ENCODE measurements around the gene GLS2.

Gene GLS2

DNA sequence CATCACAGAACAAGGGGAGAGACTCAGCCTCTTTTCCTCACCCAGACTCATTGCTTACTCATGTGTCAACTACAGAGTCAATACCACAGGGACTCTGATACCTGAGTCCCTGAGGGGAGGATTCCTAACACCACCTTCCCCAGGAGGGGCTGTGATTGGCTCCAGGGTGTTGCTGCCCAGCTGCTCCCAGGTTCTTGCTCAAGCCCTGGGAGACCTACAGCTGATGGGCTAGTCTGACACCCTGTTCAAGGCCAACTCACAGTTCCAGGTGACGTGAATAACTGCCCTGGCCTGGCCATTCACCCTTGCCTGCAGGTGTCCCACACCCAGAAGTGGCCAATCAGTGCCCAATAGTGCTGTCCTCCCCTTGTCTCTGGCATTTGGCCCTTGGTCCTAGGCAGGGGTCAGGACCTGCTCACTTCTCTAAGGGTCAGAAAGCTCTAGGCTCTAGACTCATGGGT lies 11.0 kb downstream of the GLS2 start:
- no peak overlapping the region for H3K4me3 Mint-ChIP-seq
- DNase-seq (no peak), ATAC-seq (replicated peaks) (no peak)
- H3K36me3 Mint-ChIP-seq, result peaks cover 14 to 37% of the 10 kb centered on the region in 2 donors
- H3K4me1 Mint-ChIP-seq, result peaks cover 23 to 30% of the 10 kb centered on the region in 2 donors
- H3K27ac Mint-ChIP-seq, result peak overlapping the region; percentile 27
- H3K9me3 Mint-ChIP-seq, result no peaks in the 10 kb centered on the region
- no peaks in the 10 kb centered on the region for H3K27me3 Mint-ChIP-seq

DNA sequence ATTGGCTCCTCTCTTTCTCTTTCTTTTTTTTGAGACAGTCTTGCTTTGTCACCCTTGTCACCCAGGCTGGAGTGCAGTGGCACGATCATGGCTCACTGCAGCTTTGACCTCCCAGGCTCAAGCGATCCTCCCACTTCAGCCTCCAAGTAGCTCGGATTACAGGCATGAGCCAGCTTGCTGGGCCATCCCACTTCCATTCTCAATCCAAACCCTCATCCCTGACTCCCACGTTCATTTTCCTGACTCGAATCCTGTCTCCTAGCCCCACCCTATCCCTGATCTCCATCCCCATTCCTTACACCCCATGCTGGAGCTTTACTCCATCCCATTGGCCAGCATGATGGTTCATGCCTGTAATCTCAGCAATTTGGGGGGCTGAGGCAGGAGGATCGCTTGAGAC lies 11.8 kb downstream of the GLS2 start:
- Mint-ChIP-seq H3K4me3 (no peak overlapping the region), H3K27ac (peak overlapping the region; percentile 72), H3K27me3 (no peaks in the 10 kb centered on the region), H3K36me3 (peaks cover 17 to 37% of the 10 kb centered on the region in 2 donors), H3K9me3 (no peaks in the 10 kb centered on the region), H3K4me1 (peaks cover 28 to 38% of the 10 kb centered on the region in 2 donors)
- DNase-seq (no peak), ATAC-seq (replicated peaks) (no peak)

- ATAC-seq (replicated peaks), result no peak
- Mint-ChIP-seq H3K4me3 (no peak overlapping the region), H3K27me3 (no peaks in the 10 kb centered on the region), H3K9me3 (no peaks in the 10 kb centered on the region), H3K4me1 (peaks cover 25 to 33% of the 10 kb centered on the region in 2 donors), H3K36me3 (peaks cover 22 to 38% of the 10 kb centered on the region in 2 donors), H3K27ac (peak overlapping the region; percentile 14)
- no peak for DNase-seq
Measured at GRCh38 chr12:56474389-56474788, 13.6 kb downstream of the GLS2 start.

GRCh38 chr12:56469007-56469930 lies 18.7 kb downstream of the GLS2 start:
- peak overlapping the region; percentile 87 to 98 for H3K4me3 Mint-ChIP-seq
- no peaks in the 10 kb centered on the region for H3K9me3 Mint-ChIP-seq
- peak overlapping the region; percentile 96 for H3K27ac Mint-ChIP-seq
- ATAC-seq (replicated peaks) (no peak), DNase-seq (no peak)
- no peaks in the 10 kb centered on the region for H3K27me3 Mint-ChIP-seq
- H3K4me1 Mint-ChIP-seq, result peaks cover 17 to 31% of the 10 kb centered on the region in 2 donors
- H3K36me3 Mint-ChIP-seq, result peaks cover 19 to 21% of the 10 kb centered on the region in 2 donors

- H3K9me3 Mint-ChIP-seq, result no peaks in the 10 kb centered on the region
- no peaks in the 10 kb centered on the region for H3K27me3 Mint-ChIP-seq
- H3K4me3 Mint-ChIP-seq, result peak within 1 kb of the TSS; percentile 87 to 98
- H3K36me3 Mint-ChIP-seq, result peaks cover 16% of the 10 kb centered on the region in 2 donors
- peak; percentile 96 to 98 for ATAC-seq (replicated peaks)
- H3K27ac Mint-ChIP-seq, result peak within 1 kb of the TSS; percentile 96
- peaks cover 17 to 33% of the 10 kb centered on the region in 2 donors for H3K4me1 Mint-ChIP-seq
- peak; percentile 95 for DNase-seq
Measured at GRCh38 chr12:56468216-56469006, 19.6 kb downstream of the GLS2 start, which contains the start of gene SPRYD4. Gene SPRYD4, plus strand, starts transcription at chr12:56468578. Its CDS starts 14 bp downstream, at chr12:56468592.

DNA sequence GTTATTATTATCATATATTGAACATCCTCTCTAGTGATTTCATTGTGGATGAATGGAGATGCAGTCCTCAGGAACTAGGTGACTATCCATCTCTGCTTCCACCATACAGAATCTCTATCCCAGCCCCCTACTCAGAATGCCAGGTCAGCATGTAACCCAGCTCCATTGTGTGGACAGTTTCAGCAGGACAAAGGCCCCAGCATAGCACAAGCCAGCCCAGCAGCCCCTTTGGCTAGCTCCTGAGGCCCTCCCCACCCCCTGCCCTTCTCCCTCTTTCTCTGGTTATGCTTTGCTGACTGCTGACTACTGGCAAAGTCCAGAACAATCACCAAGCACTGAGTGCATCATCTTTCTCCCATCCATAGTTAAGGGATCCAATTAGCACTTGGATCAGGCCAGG lies 25.4 kb downstream of the GLS2 start:
- Mint-ChIP-seq H3K9me3 (no peaks in the 10 kb centered on the region), H3K36me3 (no peaks in the 10 kb centered on the region), H3K27me3 (no peaks in the 10 kb centered on the region), H3K27ac (no peak overlapping the region), H3K4me1 (peaks cover 15 to 28% of the 10 kb centered on the region in 2 donors), H3K4me3 (no peak overlapping the region)
- no peak for DNase-seq
- ATAC-seq (replicated peaks), result no peak

DNA sequence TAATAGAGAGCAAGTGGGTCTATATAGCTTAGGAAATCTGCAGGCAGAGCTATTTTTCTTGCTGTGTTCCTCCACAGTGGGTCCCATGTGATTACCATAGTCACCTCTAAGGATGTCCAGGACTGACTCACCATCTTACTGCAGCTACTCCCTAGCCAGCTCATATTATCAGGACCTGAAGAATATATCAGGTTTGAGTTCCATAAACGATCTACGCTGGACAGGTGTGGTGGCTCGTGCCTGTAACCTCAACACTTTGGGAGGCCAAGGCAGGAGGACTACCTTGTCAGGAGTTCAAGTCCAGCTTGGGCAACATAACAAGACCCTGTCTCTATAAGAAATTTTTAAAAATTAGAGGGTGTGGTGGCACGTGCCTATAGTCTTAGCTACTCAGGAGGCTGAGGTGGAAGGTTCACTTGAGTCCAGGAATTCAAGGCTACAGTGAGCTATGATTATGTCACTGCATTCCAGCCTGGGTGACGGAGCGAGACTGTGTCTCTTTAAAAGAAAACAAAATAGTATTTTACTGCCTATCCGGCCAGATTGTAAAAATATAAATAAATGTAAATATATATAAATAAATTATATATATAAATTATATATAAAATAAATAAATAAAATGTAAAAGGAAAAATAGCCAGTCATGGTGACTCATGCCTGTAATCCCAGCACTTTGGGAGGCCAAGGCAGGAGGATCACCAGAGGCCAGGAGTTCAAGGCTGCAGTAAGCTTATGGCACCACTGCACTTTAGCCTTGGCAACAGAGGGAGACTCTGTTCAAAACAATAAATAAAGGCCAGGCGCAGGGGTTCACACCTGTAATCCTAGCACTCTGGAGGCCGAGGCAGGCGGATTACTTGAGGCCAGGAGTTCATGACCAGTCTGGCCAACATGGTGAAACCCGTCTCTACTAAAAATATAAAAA lies 26.5 kb downstream of the GLS2 start:
- Mint-ChIP-seq H3K27ac (peak overlapping the region; percentile 42), H3K4me3 (no peak overlapping the region), H3K27me3 (no peaks in the 10 kb centered on the region), H3K36me3 (no peaks in the 10 kb centered on the region), H3K4me1 (peaks cover 15 to 28% of the 10 kb centered on the region in 2 donors), H3K9me3 (no peaks in the 10 kb centered on the region)
- DNase-seq (no peak), ATAC-seq (replicated peaks) (no peak)

DNA sequence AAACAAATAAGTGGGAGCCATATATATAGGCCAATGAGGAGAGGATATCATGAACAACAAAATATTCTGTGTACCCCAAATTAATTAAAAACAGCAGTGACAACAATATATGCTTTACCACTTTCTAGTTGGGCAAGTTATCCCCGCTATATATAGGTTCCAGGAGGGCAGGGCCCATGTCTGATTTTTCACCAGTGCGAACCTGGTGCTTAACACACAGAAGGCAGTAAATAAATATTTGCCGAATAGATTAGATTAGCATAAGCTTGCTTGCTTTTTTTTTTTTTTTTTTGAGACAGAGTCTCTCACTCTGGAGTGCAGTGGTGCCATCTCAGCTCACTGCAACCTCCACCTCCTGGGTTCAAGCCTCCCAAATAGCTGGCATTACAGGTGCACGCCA lies 30.1 kb downstream of the GLS2 start:
- no peak overlapping the region for H3K4me3 Mint-ChIP-seq
- H3K27ac Mint-ChIP-seq, result no peak overlapping the region
- ATAC-seq (replicated peaks) (no peak), DNase-seq (no peak)
- H3K27me3 Mint-ChIP-seq, result no peaks in the 10 kb centered on the region
- peaks cover 13 to 22% of the 10 kb centered on the region in 2 donors for H3K4me1 Mint-ChIP-seq
- H3K36me3 Mint-ChIP-seq, result no peaks in the 10 kb centered on the region
- no peaks in the 10 kb centered on the region for H3K9me3 Mint-ChIP-seq

DNA sequence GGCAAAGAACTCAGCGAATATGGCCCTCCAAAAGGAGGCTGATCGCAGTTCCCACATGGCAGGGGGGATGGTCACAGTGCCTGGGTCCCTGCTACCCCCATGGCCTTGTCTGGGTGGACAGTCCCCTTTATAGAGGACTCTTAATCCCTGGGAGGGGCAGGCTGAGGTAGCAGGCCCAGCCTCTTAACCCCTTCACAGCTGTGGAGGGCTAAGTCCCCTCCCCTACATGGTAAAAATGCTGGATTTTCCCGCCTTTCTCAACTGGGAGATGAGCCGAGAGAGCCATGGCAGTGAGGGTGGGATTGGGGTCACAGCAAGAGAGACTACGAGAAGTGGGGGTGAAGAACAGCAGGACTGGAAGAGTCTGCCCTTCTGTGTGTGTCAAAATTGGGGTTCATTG lies 33.4 kb downstream of the GLS2 start, which contains the start of gene MIP:
MIP (minus strand) TSS at position 101 of the 400 bp plus-strand sequence; CDS start at position 57, 44 bp downstream.
- no peak for ATAC-seq (replicated peaks)
- H3K27ac Mint-ChIP-seq, result no peak within 1 kb of the TSS
- no peak within 1 kb of the TSS for H3K4me3 Mint-ChIP-seq

DNA sequence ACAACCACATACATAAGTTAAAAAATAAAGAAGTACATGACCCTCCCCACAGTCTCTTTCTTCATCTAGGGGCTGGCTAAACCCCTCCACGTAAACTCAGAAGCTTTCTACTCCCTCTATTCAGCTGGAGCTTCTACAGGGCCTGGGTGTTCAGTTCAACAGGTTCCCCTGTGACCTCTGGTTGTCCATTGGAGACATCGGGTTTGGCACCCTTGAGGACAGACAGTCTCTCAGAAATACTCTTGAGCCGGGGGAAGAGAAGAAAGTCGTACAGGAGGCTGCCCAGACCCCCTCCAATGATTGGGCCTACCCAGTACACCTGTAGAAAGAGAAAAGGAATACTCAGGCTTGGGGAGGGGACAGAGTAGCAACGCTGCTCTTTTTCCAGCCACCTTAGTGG lies 36.8 kb downstream of the GLS2 start:
- Mint-ChIP-seq H3K9me3 (no peaks in the 10 kb centered on the region), H3K4me1 (peaks cover 11 to 27% of the 10 kb centered on the region in 2 donors), H3K27ac (peak overlapping the region; percentile 20), H3K27me3 (no peaks in the 10 kb centered on the region), H3K4me3 (no peak overlapping the region), H3K36me3 (peaks cover 7 to 12% of the 10 kb centered on the region in 2 donors)
- DNase-seq (no peak), ATAC-seq (replicated peaks) (no peak)

More for the DNA sequence above, 33.4 kb downstream of the GLS2 start, which contains the start of gene MIP:
- Mint-ChIP-seq H3K27me3 (no peaks in the 10 kb centered on the region), H3K9me3 (no peaks in the 10 kb centered on the region), H3K36me3 (no peaks in the 10 kb centered on the region), H3K4me1 (peaks cover 0 to 11% of the 10 kb centered on the region in 2 donors)
- no peak for DNase-seq

- Mint-ChIP-seq H3K4me1 (peaks cover 11 to 27% of the 10 kb centered on the region in 2 donors), H3K27ac (no peak overlapping the region), H3K27me3 (no peaks in the 10 kb centered on the region), H3K9me3 (no peaks in the 10 kb centered on the region), H3K4me3 (no peak overlapping the region), H3K36me3 (peaks cover 9 to 17% of the 10 kb centered on the region in 2 donors)
- DNase-seq, result no peak
- ATAC-seq (replicated peaks), result no peak
Measured at GRCh38 chr12:56450241-56450640, 37.7 kb downstream of the GLS2 start.

GRCh38 chr12:56449622-56449984 lies 38.4 kb downstream of the GLS2 start:
- Mint-ChIP-seq H3K9me3 (peaks cover 0 to 2% of the 10 kb centered on the region in 2 donors), H3K27ac (peak overlapping the region; percentile 96), H3K4me3 (peak overlapping the region; percentile 95 to 98), H3K36me3 (peaks cover 13 to 20% of the 10 kb centered on the region in 2 donors), H3K27me3 (no peaks in the 10 kb centered on the region), H3K4me1 (peaks cover 13 to 30% of the 10 kb centered on the region in 2 donors)
- DNase-seq (no peak), ATAC-seq (replicated peaks) (no peak)

GRCh38 chr12:56448860-56449621 lies 38.9 kb downstream of the GLS2 start, which contains the start of gene TIMELESS:
Gene TIMELESS, minus strand, starts transcription at chr12:56449426. Its CDS starts 15,256 bp downstream, at chr12:56434170.
- Mint-ChIP-seq H3K4me1 (peaks cover 15 to 36% of the 10 kb centered on the region in 2 donors), H3K9me3 (peaks cover 3 to 4% of the 10 kb centered on the region in 2 donors), H3K4me3 (peak within 1 kb of the TSS; percentile 95 to 98), H3K36me3 (peaks cover 19 to 26% of the 10 kb centered on the region in 2 donors), H3K27ac (peak within 1 kb of the TSS; percentile 96), H3K27me3 (no peaks in the 10 kb centered on the region)
- peak; percentile 99 for ATAC-seq (replicated peaks)
- peak; percentile 89 for DNase-seq
